AG09309 (cell line): ENCODE data around the gene SLC36A2.
A peak's percentile ranks its signal among the peaks of the same experiment; 100 is the strongest.

ENCODE experiments used
- DNase-seq: peaks from one replicate; pipeline ENCODE4 v3.0.0-alpha.2; 2010; ENCODE audit warnings: low read depth
- H3K4me3 ChIP-seq: 2 replicates; pipeline ENCODE4 v1.5.1; 2011; ENCODE audit warnings: mild to moderate bottlenecking, low read depth, low read length, moderate library complexity; ENCODE audit not compliant: control insufficient read depth
- CTCF ChIP-seq: IDR thresholded peaks from 2 replicates; pipeline ENCODE4 v1.5.1; 2011; ENCODE audit warnings: mild to moderate bottlenecking, low read depth, low read length, inconsistent platforms; ENCODE audit not compliant: insufficient read depth, control insufficient read depth; ENCODE audit errors: missing control alignments

Gene SLC36A2

DNA sequence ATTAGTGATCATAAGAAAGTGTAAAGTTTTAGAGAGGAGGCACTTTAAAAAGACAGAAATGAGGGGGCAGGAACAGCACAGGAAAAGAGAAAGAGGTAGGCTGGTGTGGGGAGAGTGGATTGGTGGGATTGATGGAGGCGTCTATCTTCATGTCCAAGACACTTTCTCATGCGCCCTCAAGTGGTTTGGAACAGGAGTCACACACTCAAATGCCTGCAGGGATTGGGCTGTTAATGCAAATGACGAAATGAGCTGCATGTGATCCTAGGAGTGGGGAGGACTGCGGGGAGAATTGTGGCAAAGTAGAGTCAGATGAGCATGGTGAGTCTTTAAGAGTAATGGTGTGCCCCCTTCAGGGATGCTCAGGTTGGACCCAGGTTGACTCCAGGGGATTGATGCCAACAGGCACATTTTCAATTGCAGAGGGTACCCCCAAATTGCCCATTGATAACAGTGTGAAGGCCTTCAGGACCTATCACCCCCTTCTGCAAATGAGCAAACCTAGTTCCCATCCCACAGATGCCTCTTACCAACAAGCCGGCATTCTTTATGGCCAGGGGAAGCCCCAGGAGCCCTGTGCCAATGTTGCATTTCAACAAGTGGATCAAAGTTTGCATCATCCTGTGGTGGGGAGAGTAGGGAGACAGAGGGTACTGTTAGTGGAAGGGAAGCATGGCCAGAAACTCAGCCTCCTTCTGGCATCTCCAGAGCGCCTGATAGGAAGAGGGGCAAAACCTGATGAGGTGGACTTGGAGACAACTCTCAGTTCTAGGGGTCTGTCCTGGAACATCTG, 49.1 kb downstream of the SLC36A2 start:
- no peak overlapping the region for H3K4me3 ChIP-seq
- DNase-seq: peak; percentile 51
- TF ChIP-seq CTCF: peak; percentile 73

DNA sequence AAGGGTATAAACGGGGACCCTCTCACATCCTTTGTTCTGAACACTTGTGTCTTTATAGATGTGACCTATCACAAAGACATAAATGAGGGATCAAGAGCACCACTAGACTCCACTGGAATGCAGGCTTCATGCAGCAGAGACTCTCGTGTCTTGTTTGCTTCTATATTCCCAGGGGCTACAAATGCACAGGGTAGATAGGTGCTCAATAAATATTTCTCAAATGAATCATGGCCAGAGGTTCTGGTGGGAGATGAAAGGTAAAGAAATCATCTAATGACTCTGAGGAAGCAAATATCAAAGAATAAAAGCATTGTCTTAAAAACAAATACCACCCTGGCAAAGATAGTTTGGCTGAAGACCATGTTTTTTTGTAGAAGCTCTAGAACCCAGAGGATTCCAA, 50.4 kb downstream of the SLC36A2 start:
- no peak for TF ChIP-seq CTCF
- DNase-seq: no peak
- H3K4me3 ChIP-seq: no peak overlapping the region

DNA sequence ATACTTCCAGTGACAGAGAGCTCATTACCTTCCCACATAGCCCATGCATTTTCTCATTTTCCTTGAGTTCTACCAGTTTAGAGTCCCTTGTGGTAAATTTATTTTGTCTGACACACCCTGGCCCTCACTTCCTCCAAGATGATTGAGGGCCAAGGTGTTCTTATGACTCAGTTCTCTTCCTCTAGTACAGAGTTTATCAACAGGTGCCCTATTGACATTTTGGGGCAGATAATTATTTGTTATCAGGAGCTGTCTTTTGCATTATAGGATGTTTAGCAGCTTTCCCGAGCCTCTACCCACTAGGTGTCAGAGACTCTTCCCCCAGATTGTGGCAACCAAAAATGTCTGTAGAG, 50.9 kb downstream of the SLC36A2 start:
- no peak for TF ChIP-seq CTCF
- no peak overlapping the region for H3K4me3 ChIP-seq
- no peak for DNase-seq

DNA sequence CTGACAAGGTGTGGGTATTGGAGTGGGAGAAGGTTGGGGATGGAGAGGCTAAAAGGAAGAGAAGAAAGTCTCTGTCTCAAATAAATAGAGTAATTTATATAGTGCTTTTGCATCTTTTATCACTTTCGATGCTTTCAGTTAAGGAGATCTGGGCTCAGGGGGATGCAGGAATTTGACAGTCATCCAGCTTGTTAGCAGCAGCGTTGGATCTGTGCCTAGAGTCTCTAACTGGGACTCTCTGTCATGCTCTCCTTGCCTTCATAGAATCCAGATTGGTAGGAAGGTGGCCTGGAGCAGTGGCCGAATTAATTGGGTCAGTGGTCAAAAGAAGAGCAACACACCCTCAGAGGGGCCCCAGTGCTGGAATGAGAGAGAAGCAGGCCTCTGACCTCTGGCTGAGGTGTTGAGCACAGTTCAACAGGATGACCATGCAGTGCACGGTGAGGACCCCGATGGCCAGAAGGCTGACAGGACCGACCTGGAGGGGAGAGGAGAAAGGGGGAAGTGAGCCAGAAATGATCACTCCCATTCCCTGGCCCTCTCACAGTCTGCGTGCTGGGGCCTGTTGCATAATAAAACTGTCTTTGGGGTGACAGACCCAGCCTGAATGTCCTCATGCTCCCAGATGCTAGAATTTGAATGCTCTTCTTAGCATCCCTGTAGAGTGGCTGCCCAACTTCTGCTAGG, 51.4 kb downstream of the SLC36A2 start:
- DNase-seq: no peak
- TF ChIP-seq CTCF: no peak
- no peak overlapping the region for H3K4me3 ChIP-seq

- no peak overlapping the region for H3K4me3 ChIP-seq
- TF ChIP-seq CTCF: no peak
- no peak for DNase-seq
These were observed 52.2 kb downstream of the SLC36A2 start for GRCh38 chr5:151295138-151295537.

- no peak for DNase-seq
- no peak overlapping the region for H3K4me3 ChIP-seq
- TF ChIP-seq CTCF: no peak
These were observed 53.7 kb downstream of the SLC36A2 start for GRCh38 chr5:151293624-151294023.
